ENCODE results near the gene CASZ1.

The CASZ1 gene

DNA sequence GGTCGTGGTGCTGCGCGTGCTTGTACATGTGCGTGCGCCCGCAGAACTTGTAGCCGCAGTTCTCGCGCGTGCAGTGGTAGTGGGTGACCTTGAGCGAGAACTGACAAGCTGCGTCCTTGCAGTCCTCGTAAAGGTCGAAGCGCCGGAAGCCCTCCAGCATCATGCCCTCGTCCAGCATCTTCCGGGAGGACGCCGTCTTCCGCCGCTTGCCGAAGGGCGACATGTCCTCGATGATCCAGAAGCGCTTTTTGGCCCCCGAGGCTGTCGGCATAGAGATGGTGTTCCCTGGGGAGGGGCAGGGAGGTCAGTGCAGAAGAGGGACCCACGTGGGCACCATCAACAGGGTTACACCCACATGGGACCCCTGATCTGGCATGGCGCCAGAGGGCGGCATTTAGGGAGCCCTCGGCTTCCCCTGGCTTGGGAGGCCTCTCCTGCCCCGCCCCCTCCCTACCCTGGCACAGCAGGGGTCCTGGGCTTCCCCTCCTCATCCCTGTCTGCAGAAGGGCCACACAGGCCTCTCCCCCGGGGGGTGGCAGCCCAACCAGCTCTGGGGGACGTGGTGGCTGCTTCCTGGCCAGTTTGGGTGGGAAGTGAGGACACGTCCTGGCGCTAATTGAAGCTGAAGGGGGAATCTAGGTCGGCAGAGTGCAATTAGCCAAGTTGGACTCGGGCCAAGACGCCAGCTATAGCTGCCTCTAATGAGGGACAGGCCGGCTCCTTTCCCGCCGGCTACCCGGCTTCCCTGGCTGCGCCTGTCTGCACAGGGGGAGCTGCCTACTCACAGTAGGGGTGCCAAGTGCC is 156.5 kb downstream of the CASZ1 start:
- no peak for DNase-seq (ENCODE audit: low read depth in 2 of 2)

DNA sequence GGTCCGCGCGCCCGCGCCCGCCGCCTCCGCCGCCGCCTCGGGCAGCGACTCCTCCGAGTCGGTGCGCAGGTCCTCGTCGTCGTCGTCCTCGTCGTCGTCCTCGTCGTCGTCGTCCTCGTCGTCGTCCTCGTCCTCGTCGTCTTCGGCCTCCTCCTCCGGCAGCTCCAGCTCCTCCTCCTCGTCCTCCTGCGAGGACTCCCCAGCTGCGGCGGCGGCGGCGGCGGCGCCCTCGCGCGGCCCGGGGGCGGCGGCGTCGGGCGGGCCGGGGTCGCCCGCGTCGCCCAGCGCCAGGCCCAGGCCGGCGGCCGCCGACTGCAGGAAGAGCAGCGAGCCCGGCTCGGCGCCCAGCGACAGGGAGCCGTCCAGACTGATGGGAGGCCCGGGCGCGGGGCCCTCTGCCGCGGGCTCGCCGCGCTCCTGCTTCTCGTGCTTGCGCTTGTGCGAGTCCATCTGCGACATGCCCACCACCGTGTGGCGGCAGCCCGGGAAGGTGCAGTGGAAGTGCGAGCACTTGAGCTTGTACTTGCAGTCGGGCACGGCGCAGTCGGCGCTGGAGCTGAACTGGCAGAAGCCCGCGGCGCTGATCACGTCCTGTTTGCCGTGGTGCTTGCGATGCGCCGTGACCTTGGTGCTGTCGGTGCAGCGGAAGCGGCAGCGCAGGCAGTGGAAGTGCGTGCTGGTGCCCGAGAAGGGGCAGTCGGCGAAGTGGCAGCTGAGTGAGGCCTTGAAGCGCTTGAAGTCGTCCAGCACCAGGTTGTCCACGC is 157.3 kb downstream of the CASZ1 start:
- no peak for DNase-seq (ENCODE audit: low read depth in 2 of 2)

DNA sequence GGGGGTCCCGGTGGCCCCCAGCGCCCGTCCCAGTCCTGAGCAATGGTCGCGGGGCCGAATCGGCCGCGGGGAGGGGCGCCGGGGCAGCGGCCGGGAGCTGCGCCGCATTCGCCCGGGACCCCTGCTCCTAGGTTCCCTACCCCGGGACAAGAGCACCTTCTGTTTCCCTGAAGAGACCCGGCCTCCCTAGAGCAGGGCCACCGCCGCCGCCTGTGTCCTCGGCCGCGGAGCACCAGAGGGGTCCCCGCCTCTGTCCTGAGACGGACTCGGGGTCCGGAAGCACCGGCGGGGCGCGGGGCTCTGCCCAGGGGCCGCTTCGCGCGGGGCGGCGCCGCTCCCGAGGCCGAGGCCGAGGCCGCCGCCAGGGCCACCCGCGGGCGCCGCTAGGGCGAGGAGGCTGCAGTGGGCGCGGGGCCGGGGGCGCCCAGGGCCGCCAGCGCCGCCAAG is 157.9 kb downstream of the CASZ1 start:
- no peak for DNase-seq (ENCODE audit: low read depth in 2 of 2)

DNA sequence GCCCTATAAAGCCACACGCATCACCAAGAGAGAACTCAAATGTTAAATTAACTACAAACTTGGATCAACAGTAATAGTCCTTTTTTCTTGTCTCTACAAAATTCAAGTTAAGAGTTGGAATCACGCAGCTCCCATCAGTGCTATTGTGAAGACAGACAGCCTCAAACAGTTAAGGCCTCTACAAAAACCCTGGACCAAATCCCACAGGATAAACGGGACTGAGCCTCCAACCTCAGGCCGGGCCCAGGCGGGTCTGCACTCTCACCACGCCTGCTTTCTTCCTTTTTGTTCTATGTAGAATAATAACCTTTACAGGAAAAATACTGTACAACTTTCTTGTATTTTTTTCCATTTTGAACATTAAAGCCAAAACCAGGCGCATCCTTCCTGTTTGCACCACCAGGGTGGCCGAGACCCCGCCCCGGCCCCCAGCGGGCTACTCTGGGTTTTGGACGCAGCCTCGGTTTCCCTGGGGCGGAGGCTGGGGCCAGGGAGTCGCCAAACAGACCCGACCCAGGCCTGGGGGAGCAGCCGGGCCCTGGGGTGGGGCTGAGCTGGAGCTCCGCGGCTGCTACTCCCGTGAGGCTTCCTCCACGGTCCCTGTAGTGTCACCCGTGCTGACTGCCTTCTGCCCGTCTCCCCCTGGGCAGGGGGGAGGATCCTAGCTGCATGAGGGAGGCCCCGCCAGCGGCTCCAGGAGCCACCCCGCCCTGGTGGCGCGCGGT is 158.4 kb downstream of the CASZ1 start:
- no peak for DNase-seq (ENCODE audit: low read depth in 2 of 2)

DNA sequence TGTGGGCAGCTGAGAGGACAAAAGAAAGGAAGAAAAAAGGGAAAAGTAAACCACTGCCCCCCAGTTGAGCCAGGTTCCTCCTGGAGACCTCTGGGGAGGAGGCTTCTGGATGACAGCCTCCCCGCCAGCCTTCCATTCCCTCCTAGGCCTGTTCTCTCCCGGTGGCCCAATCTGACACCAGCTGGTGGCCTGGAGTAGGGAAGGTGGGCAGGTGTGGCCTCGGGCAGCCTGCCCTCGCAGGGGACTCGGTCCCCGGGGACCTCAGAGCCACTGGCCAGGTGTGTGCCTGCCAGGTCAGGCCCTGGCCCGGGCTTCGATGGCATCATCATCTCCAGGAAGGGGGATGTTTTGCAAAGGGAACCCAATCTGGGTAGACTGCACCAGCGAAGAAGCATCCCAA is 159.0 kb downstream of the CASZ1 start:
- no peak for DNase-seq (ENCODE audit: low read depth in 2 of 2)

GRCh38 chr1:10635992-10636391 is 160.5 kb downstream of the CASZ1 start:
- no peak for DNase-seq (ENCODE audit: low read depth in 2 of 2)

DNA sequence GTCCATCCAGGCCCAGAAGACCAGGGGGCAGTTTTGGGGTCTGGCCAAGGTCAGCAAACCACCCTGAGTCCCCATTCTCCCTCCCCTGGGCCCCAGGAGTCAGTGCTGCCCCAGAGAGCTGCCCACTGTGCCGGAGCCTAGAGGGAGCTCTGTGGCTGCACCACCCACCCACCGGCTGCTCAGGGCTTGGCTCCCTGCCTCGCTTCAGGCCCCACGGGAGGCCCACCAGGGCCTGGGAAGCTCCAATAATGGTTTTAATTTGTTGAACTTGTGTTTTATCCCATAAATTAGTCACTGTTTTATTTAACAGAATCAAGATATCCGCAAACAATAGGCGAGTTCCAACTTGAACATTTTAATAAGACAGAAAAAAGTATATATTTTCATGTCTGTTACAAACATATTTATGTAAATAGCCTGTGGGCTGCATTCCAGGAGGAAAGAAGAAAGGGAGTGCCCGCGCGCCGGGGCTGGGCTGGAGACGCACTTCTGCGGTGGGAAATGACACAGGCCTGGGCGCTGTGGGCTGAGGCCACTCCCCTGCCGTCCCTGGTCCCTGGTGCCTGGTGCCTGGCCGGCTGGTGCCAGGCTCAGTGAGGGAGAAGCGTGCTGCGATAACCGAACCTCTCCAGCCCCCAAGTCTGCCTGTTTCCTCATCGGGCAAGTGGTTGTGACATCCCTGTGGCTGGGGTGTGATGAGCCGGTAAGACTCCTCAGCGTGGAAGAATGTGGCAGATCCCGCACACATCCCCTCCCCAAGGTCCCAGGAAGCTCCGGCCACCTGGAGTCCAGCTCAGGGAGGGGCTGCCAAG is 161.2 kb downstream of the CASZ1 start:
- no peak for DNase-seq (ENCODE audit: low read depth in 2 of 2)

GRCh38 chr1:10634428-10635084 is 161.9 kb downstream of the CASZ1 start:
- DNase-seq (ENCODE audit: low read depth in 2 of 2), result no peak

DNA sequence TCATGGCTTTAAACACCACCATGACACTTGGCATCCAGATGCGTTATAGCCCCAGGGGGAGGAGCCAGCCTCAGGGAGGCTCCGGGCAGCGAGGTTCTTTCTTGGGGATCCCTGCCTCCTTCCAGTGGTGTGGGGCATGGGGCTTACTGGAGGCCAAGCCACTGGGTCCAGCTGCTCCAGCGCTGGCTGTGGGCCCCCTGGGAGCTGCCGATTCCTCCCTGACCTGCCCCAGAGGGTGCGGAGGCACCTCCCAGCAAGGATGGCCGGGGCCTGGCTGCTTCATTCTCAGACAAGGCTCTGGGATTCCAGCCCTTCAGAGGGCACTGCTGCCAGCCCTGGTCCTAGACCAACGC is 162.4 kb downstream of the CASZ1 start:
- DNase-seq (ENCODE audit: low read depth in 2 of 2), result no peak

DNA sequence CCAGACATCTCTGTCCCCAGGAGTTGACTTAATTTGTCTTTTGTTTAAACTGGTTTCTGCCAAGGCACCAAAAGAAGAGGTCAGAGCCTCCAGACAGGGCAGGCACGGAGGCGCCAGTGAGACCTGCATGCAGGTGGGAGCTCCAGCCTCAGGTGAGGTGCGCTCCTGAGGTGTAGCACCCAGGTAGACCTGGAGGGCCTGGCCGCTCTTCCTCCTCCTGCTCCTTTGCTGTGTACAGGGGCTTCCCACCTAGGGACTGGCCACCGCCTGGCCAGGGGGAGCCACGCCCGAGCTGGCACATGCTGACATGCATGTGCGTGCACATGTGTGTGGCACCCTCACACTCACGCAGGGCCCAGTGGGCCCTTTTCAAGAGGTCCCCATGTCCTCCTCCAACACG is 163.0 kb downstream of the CASZ1 start:
- DNase-seq (ENCODE audit: low read depth in 2 of 2), result no peak

GRCh38 chr1:10632691-10633090 is 163.8 kb downstream of the CASZ1 start:
- DNase-seq (ENCODE audit: low read depth in 2 of 2), result no peak

GRCh38 chr1:10631811-10632593 is 164.4 kb downstream of the CASZ1 start:
- DNase-seq (ENCODE audit: low read depth in 2 of 2), result no peak

DNA sequence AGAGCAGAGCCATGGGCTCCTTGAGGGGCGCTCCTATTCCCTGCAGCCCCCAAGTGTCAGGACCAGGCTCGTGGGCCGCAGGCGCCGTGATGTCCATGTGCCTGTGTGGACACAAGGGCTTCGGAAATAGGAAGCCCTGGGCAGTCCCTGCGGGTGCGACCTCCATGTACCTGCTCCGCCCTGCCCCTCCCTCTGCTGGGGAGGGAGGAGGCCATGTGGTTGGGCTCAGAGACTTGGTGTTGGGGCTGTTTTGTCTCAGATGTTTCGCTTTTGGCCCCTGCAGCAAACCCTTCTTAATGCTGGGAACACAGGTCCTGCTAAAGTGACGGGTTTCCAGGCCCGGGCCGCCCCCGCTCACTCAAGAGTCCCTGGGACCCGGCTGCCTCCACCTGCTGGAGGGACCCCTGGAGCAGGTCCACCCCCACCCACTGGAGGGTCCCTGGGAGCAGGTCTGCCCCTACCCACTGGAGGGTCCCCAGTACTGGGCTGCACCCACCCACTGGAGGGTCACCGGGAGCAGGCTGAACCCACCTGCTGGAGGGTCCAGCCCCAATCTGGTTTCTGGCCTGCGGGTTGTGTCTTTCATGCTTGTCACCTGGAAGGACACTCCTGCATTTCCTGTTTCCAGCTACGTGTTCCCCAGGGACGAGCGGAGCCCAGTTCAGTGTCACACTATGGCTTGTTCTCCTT is 165.2 kb downstream of the CASZ1 start:
- no peak for DNase-seq (ENCODE audit: low read depth in 2 of 2)

GRCh38 chr1:10630661-10631120 is 165.8 kb downstream of the CASZ1 start:
- no peak for DNase-seq (ENCODE audit: low read depth in 2 of 2)

DNA sequence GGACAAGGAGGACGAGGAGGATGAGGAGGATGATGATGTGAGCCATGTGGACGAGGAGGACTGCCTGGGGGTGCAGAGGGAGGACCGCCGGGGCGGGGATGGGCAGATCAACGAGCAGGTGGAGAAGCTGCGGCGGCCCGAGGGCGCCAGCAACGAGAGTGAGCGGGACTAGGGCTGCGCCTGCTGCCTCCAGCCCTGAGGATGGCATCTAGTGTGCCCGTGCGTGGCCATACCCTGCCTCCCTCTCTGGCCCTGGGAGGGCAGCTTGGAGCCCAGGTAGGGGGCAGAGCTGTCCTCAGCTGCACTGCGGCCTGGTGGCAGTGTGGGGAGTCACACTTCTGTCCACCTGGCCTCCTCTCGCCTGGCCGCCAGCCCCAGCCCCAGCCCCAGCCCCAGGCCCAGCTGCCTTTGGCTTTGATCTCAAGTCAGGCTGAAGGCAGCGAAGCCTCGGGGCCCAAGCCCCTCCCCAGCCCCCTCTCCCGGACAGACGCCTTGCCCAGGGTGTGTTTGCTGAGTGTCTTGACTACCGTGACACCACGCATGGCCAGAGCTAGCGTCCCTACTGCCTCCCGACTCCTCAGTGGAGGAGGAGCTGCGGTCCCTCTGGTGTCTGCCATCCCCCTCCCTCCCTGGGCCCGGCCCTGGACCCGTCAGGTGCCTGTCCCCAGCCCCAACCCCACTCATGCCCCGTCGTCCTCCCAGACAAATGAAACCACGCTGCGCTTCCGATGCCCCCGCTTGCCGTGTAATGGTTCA is 166.5 kb downstream of the CASZ1 start:
- DNase-seq (ENCODE audit: low read depth in 2 of 2), result no peak

DNA sequence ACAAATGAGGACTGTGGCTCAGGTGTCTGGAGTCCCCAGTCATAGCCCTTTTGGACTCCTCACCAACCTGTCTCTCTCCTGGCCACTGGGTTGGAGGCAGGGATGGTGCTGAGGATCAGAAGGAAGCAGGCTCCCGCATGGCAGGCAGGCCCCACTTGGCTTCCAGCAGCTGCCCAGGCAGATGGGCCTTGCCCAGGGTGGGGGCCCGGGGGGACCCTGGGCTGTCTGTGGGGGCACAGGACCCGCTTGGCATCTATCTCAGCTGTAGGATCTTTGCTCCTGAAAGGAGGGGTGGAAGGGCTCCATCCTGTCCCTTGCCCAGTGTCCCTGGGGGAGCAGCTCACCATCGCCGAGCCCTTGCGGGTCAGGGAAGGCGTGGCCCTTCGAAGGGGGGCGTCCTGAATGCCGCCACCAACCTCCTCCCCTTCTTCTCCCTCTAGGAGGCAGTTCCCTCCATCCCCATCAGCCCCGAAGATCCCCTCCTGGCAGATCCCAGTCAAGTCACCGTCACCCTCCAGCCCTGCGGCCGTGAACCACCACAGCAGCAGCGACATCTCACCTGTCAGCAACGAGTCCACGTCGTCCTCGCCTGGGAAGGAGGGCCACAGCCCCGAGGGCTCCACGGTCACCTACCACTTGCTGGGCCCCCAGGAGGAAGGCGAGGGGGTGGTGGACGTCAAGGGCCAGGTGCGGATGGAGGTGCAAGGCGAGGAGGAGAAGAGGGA is 167.2 kb downstream of the CASZ1 start:
- DNase-seq (ENCODE audit: low read depth in 2 of 2), result no peak

DNA sequence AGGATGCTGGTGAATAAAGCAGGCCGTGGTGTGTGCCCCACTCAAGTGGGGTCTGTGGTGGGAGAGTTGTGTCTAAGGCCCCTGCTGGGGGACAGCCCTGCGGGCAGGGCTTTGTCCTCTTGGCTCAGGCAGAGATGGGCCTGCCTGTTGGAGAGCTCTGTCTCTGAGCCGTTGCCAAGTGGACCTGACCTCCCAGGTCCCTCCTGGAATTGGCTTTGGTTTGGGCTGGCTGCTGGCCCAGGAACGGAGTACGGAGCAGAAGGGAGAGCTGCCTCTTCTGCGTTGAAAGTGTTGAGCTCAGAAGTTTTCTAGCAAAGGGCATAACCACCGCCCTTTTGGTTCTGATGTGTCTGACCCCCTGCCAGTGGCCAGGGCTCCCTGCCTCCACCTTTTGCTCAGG is 167.8 kb downstream of the CASZ1 start:
- no peak for DNase-seq (ENCODE audit: low read depth in 2 of 2)

DNA sequence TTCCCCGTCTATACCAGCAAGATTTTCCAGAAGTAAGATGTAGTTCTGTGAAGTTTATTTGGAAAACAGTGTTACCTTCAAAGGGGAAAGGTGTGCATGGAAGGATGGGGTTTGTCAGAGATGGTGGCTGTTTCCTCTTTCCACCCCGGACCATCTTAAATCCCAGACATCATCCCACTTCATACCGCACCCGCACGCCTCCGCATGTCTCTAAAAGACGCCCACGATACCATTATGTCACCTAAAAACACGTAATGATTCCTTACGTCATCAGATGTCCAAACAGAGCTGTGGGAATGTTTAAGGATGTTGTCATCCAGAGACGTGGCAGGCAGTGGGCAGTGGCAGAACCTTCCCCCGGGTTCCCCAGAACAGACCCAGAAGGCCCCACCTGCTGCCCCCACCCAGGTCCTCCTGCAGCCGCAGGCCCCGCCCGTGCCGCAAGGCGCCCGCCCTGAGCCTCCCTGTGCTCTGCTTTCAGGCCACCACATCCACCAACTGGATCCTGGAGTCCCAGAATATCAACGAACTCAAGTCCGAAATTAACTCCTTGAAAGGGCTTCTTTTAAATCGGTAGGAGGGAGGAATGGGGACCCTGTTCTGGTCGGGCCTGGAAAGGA is 169.5 kb downstream of the CASZ1 start:
- DNase-seq (ENCODE audit: low read depth in 2 of 2), result no peak
